NCI-H82 (cell line): Measurements from ENCODE around the gene OR6V1.
A peak's percentile ranks its signal among the peaks of the same experiment; 100 is the strongest.

Experiments used
- DNase-seq: peaks from one replicate; lab custom pipeline; 2025; lab: John Stamatoyannopoulos, UW

The OR6V1 gene

GRCh38 chr7:143052041-143052440 is at the start of gene OR6V1:
Gene OR6V1 (plus strand): TSS chr7:143052341. CDS start chr7:143052341, 0 bp downstream.
- no peak for DNase-seq

GRCh38 chr7:143002898-143003297 is 49.2 kb upstream of the OR6V1 start:
- no peak for DNase-seq

- DNase-seq = peak; percentile 69
These were observed 48.6 kb upstream of the OR6V1 start for GRCh38 chr7:143003393-143004051.

- no peak for DNase-seq
These were observed 46.4 kb upstream of the OR6V1 start for GRCh38 chr7:143005632-143006260.

GRCh38 chr7:143008007-143008901 is 43.9 kb upstream of the OR6V1 start:
- DNase-seq = peak; percentile 81

GRCh38 chr7:143012001-143012400 is 40.1 kb upstream of the OR6V1 start:
- DNase-seq = no peak

- DNase-seq = no peak
These were observed 39.7 kb upstream of the OR6V1 start for GRCh38 chr7:143012409-143012808.

GRCh38 chr7:143013473-143013872 is 38.7 kb upstream of the OR6V1 start:
- DNase-seq = peak; percentile 79

- DNase-seq = no peak
These were observed 38.2 kb upstream of the OR6V1 start for GRCh38 chr7:143013893-143014292.

GRCh38 chr7:143015084-143015483 is 37.1 kb upstream of the OR6V1 start:
- no peak for DNase-seq

- DNase-seq = no peak
These were observed 36.1 kb upstream of the OR6V1 start for GRCh38 chr7:143015926-143016490.

GRCh38 chr7:143016996-143017395 is 35.1 kb upstream of the OR6V1 start:
- no peak for DNase-seq

GRCh38 chr7:143018931-143019330 is 33.2 kb upstream of the OR6V1 start:
- DNase-seq = no peak

- DNase-seq = no peak
These were observed 29.1 kb upstream of the OR6V1 start for GRCh38 chr7:143023047-143023446.

- DNase-seq = no peak
These were observed 26.8 kb upstream of the OR6V1 start for GRCh38 chr7:143025371-143025770.

- no peak for DNase-seq
These were observed 25.1 kb upstream of the OR6V1 start, which contains the start of gene OR9A2 for GRCh38 chr7:143027032-143027431. Gene OR9A2 (minus strand): TSS chr7:143027132. CDS start chr7:143027132, 0 bp downstream.

GRCh38 chr7:143027683-143028082 is 24.5 kb upstream of the OR6V1 start:
- no peak for DNase-seq

- DNase-seq = no peak
These were observed 13.5 kb upstream of the OR6V1 start for GRCh38 chr7:143038635-143039034.

- no peak for DNase-seq
These were observed 11.9 kb upstream of the OR6V1 start for GRCh38 chr7:143040209-143040715.

- peak; percentile 35 for DNase-seq
These were observed 10.8 kb upstream of the OR6V1 start for GRCh38 chr7:143041346-143041745.

- peak; percentile 85 for DNase-seq
These were observed 9.9 kb upstream of the OR6V1 start for GRCh38 chr7:143042159-143042789.
